ENCODE results near the gene NR2F2. TPM values are rescaled to one million over a fixed set of nuclear protein-coding genes. Genes with fewer than 3 reads are reported as not detected.

Gene NR2F2
- total RNA-seq, 1 experiment from 2014 or later: 140 TPM

DNA sequence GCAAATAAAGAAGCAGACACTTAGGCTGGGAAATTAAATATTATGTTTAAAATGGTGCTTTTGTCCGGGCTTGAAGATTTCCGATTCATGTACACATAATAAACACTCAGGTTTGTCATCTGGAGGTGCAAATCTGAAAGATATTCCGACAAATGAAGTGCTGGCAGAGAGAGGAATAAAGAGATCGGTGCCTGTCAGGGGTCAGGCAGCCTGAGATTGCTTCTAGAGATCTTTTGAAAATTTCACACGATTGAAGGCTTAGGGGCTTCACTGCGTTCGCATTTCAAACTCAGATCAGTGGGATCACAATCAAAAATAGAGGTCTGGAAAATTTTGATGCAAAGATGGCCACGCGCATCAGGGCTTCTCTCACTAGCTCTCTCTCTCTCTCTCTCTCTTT lies 33.2 kb downstream of the NR2F2 start:
- no peaks in the 10 kb centered on the region for H3K9me3 Mint-ChIP-seq (ENCODE audit: unreplicated experiment)
- no peak overlapping the region for H3K4me3 ChIP-seq (ENCODE audit: low read depth, low read length)
- H3K36me3 ChIP-seq (ENCODE audit: control insufficient read depth, insufficient read depth, low read length): no peaks in the 10 kb centered on the region
- H3K27ac Mint-ChIP-seq (ENCODE audit: unreplicated experiment): no peak overlapping the region
- BruUV-seq (replicated peaks): no TSS peak
- H3K27me3 Mint-ChIP-seq (ENCODE audit: insufficient read depth, unreplicated experiment): no peaks in the 10 kb centered on the region
- no peak overlapping the region for H3K4me3 Mint-ChIP-seq (ENCODE audit: unreplicated experiment)
- peaks cover 5% of the 10 kb centered on the region for H3K36me3 Mint-ChIP-seq (ENCODE audit: insufficient read depth, unreplicated experiment)
- no peaks in the 10 kb centered on the region for H3K4me1 Mint-ChIP-seq (ENCODE audit: low read depth, unreplicated experiment)
- H3K9me3 ChIP-seq: no peaks in the 10 kb centered on the region
- intact Hi-C loops (cut with micrococcal nuclease; ENCODE audit: unreplicated experiment): no loop called here
- H3K4me1 ChIP-seq: no peaks in the 10 kb centered on the region
- POLR2A ChIA-PET: no interaction called here
- TF ChIP-seq, protein P1, sequence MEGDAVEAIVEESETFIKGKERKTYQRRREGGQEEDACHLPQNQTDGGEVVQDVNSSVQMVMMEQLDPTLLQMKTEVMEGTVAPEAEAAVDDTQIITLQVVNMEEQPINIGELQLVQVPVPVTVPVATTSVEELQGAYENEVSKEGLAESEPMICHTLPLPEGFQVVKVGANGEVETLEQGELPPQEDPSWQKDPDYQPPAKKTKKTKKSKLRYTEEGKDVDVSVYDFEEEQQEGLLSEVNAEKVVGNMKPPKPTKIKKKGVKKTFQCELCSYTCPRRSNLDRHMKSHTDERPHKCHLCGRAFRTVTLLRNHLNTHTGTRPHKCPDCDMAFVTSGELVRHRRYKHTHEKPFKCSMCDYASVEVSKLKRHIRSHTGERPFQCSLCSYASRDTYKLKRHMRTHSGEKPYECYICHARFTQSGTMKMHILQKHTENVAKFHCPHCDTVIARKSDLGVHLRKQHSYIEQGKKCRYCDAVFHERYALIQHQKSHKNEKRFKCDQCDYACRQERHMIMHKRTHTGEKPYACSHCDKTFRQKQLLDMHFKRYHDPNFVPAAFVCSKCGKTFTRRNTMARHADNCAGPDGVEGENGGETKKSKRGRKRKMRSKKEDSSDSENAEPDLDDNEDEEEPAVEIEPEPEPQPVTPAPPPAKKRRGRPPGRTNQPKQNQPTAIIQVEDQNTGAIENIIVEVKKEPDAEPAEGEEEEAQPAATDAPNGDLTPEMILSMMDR (IDR thresholded peaks at IDR 0.05; ENCODE audit: insufficient read depth in 1 of 2, low read depth in 1 of 2, low read length in 1 of 2, severe bottlenecking in 1 of 2, unreplicated experiment in 1 of 2): no peak
- DNase-seq: no peak
- CTCF ChIA-PET: no interaction called here
- no peaks in the 10 kb centered on the region for H3K27me3 ChIP-seq (replicated peaks; ENCODE audit: control insufficient read depth, insufficient read depth, low read length)

GRCh38 chr15:96365781-96366525 lies 35.5 kb downstream of the NR2F2 start:
- CTCF ChIA-PET: interaction anchor here (0.6 kb wide), 1 partner anchor 220 kb away, joined by 3 read pairs; no protein-coding TSS in a partner anchor
- DNase-seq: no peak
- Mint-ChIP-seq H3K36me3 (ENCODE audit: insufficient read depth, unreplicated experiment) (no peaks in the 10 kb centered on the region), H3K4me3 (ENCODE audit: unreplicated experiment) (no peak overlapping the region), H3K27me3 (ENCODE audit: insufficient read depth, unreplicated experiment) (no peaks in the 10 kb centered on the region), H3K27ac (ENCODE audit: unreplicated experiment) (no peak overlapping the region), H3K4me1 (ENCODE audit: low read depth, unreplicated experiment) (no peaks in the 10 kb centered on the region), H3K9me3 (ENCODE audit: unreplicated experiment) (no peaks in the 10 kb centered on the region)
- H3K9me3 ChIP-seq: no peaks in the 10 kb centered on the region
- no peaks in the 10 kb centered on the region for H3K27me3 ChIP-seq (replicated peaks; ENCODE audit: control insufficient read depth, insufficient read depth, low read length)
- no peaks in the 10 kb centered on the region for H3K4me1 ChIP-seq
- intact Hi-C loops (cut with micrococcal nuclease; ENCODE audit: unreplicated experiment): no loop called here
- POLR2A ChIA-PET: no interaction called here
- TF ChIP-seq, protein P1 (IDR thresholded peaks at IDR 0.05; ENCODE audit: insufficient read depth in 1 of 2, low read depth in 1 of 2, low read length in 1 of 2, severe bottlenecking in 1 of 2, unreplicated experiment in 1 of 2): no peak
- H3K4me3 ChIP-seq (ENCODE audit: low read depth, low read length): no peak overlapping the region
- H3K36me3 ChIP-seq (ENCODE audit: control insufficient read depth, insufficient read depth, low read length): no peaks in the 10 kb centered on the region
- BruUV-seq (replicated peaks): no TSS peak

DNA sequence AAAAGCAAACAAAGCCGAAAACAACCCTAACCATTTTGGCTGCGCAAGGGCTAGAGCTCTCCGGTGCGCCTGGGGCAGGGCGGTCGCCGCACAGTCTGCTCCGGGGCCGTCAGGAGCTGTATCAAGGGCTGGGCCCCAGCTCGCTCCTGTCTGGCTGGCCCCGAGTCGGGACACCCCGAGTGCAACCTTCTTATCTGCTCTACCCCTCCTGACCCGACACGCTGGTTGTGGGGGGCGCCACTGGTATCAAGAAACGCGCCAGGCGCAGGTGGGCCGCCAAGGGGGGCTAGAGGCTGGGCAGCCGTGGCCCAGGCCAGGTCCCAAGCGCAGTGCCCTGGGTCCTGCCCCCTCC lies 36.0 kb downstream of the NR2F2 start:
- Mint-ChIP-seq H3K36me3 (ENCODE audit: insufficient read depth, unreplicated experiment) (no peaks in the 10 kb centered on the region), H3K27me3 (ENCODE audit: insufficient read depth, unreplicated experiment) (no peaks in the 10 kb centered on the region), H3K27ac (ENCODE audit: unreplicated experiment) (no peak overlapping the region), H3K9me3 (ENCODE audit: unreplicated experiment) (no peaks in the 10 kb centered on the region), H3K4me3 (ENCODE audit: unreplicated experiment) (no peak overlapping the region), H3K4me1 (ENCODE audit: low read depth, unreplicated experiment) (no peaks in the 10 kb centered on the region)
- intact Hi-C loops (cut with micrococcal nuclease; ENCODE audit: unreplicated experiment): no loop called here
- H3K4me1 ChIP-seq: no peaks in the 10 kb centered on the region
- H3K4me3 ChIP-seq (ENCODE audit: low read depth, low read length): no peak overlapping the region
- no peaks in the 10 kb centered on the region for H3K27me3 ChIP-seq (replicated peaks; ENCODE audit: control insufficient read depth, insufficient read depth, low read length)
- DNase-seq: no peak
- TF ChIP-seq, protein P1 (IDR thresholded peaks at IDR 0.05; ENCODE audit: insufficient read depth in 1 of 2, low read depth in 1 of 2, low read length in 1 of 2, severe bottlenecking in 1 of 2, unreplicated experiment in 1 of 2): no peak
- no peaks in the 10 kb centered on the region for H3K9me3 ChIP-seq
- BruUV-seq (replicated peaks): no TSS peak
- ChIA-PET CTCF (interaction anchor here (0.6 kb wide), 1 partner anchor 219 kb away, joined by 3 read pairs; no protein-coding TSS in a partner anchor), POLR2A (no interaction called here)
- no peaks in the 10 kb centered on the region for H3K36me3 ChIP-seq (ENCODE audit: control insufficient read depth, insufficient read depth, low read length)

Measured in Caco-2 (cell line).